DND-41 (cell line): ENCODE measurements around the gene RAD51B.

Experiments
- CTCF ChIP-seq: IDR thresholded peaks from 2 replicates; pipeline ENCODE4 v1.5.1; 2012; ENCODE audit warnings: borderline replicate concordance, low read length, moderate library complexity, mild to moderate bottlenecking; ENCODE audit not compliant: poor library complexity, severe bottlenecking; ENCODE audit errors: extremely low read depth
- EZH2 ChIP-seq: IDR thresholded peaks from 3 replicates; pipeline ENCODE4 v1.6.1; 2012; ENCODE audit warnings: borderline replicate concordance, low read depth, mild to moderate bottlenecking, moderate library complexity, low read length, inconsistent platforms; ENCODE audit not compliant: severe bottlenecking

- TF ChIP-seq CTCF: no peak
- no peak for TF ChIP-seq EZH2
Observed at GRCh38 chr14:68608574-68608962, 789.0 kb downstream of the RAD51B start.
